H9 (cell line): ENCODE results near the gene MFAP3. TPM values are rescaled to one million over a fixed set of nuclear protein-coding genes. Genes with fewer than 3 reads are reported as not detected.
"Not testable (repeated sequence)": the region's sequence is repeated elsewhere in the genome, so short reads cannot be mapped to it uniquely, and the experiment has no call there.

ENCODE experiments used
- DNase-seq: peaks from one replicate; pipeline ENCODE4 v3.0.0-alpha.2; 2017
- H2AFZ ChIP-seq: one replicate; pipeline ENCODE4 v1.6.1; 2013; ENCODE audit warnings: mild to moderate bottlenecking, low read length, control low read depth, moderate library complexity
- H2AK5ac ChIP-seq: 2 replicates; pipeline ENCODE4 v1.6.1; 2013; ENCODE audit warnings: low read length, control low read depth, mixed read lengths; ENCODE audit not compliant: insufficient read length
- H2BK120ac ChIP-seq: one replicate; pipeline ENCODE4 v1.6.1; 2013; ENCODE audit warnings: low read depth, mild to moderate bottlenecking, low read length, control low read depth, inconsistent platforms; ENCODE audit not compliant: poor library complexity, severe bottlenecking
- H2BK12ac ChIP-seq: 2 replicates; pipeline ENCODE4 v1.6.1; 2013; ENCODE audit warnings: low read length, control low read depth, mixed read lengths, low read depth; ENCODE audit not compliant: insufficient read length
- H2BK15ac ChIP-seq: 2 replicates; pipeline ENCODE4 v1.6.1; 2013; ENCODE audit warnings: low read depth, low read length, control low read depth
- H2BK20ac ChIP-seq: one replicate; pipeline ENCODE4 v1.6.1; 2013; ENCODE audit warnings: low read depth, mild to moderate bottlenecking, low read length, control low read depth, inconsistent platforms; ENCODE audit not compliant: poor library complexity, severe bottlenecking
- H2BK5ac ChIP-seq: 2 replicates; pipeline ENCODE4 v1.6.1; 2013; ENCODE audit warnings: low read length, control low read depth, mixed read lengths; ENCODE audit not compliant: insufficient read length
- H3K14ac ChIP-seq: 2 replicates; pipeline ENCODE4 v1.6.1; 2013; ENCODE audit warnings: low read length, control low read depth; ENCODE audit not compliant: insufficient read depth
- H3K18ac ChIP-seq: 2 replicates; pipeline ENCODE4 v1.6.1; 2013; ENCODE audit warnings: low read depth, mild to moderate bottlenecking, mixed read lengths, low read length, control low read depth; ENCODE audit not compliant: insufficient read length
- H3K23ac ChIP-seq: 2 replicates; pipeline ENCODE4 v1.6.1; 2013; ENCODE audit warnings: low read length, control low read depth, mixed read lengths, low read depth; ENCODE audit not compliant: insufficient read length
- H3K23me2 ChIP-seq: 2 replicates; pipeline ENCODE4 v1.6.1; 2013; ENCODE audit warnings: low read depth, mild to moderate bottlenecking, mixed read lengths, low read length, control low read depth; ENCODE audit not compliant: insufficient read length, poor library complexity, severe bottlenecking
- H3K27ac ChIP-seq: 2 replicates; pipeline ENCODE4 v1.5.1; 2013; ENCODE audit warnings: low read length, control low read depth, mixed read lengths, low read depth; ENCODE audit not compliant: insufficient read length
- H3K27me3 ChIP-seq: 2 replicates; pipeline ENCODE4 v1.6.1; 2013; ENCODE audit warnings: low read length, control low read depth, inconsistent platforms; ENCODE audit not compliant: insufficient read depth
- H3K4ac ChIP-seq: 2 replicates; pipeline ENCODE4 v1.6.1; 2013; ENCODE audit warnings: low read depth, mild to moderate bottlenecking, control low read depth, inconsistent platforms, low read length, moderate library complexity
- H3K4me1 ChIP-seq: 2 replicates; pipeline ENCODE4 v1.6.1; 2013; ENCODE audit warnings: low read length, control low read depth, inconsistent platforms; ENCODE audit not compliant: insufficient read depth
- H3K4me2 ChIP-seq: 2 replicates; pipeline ENCODE4 v1.6.1; 2013; ENCODE audit warnings: low read length, control low read depth, mixed read lengths; ENCODE audit not compliant: insufficient read length, insufficient read depth
- H3K56ac ChIP-seq: 2 replicates; pipeline ENCODE4 v1.6.1; 2013; ENCODE audit warnings: low read depth, mild to moderate bottlenecking, mixed read lengths, low read length, control low read depth; ENCODE audit not compliant: insufficient read length
- H3K79me1 ChIP-seq: 2 replicates; pipeline ENCODE4 v1.6.1; 2013; ENCODE audit warnings: low read depth, mild to moderate bottlenecking, moderate library complexity, low read length, control low read depth, inconsistent platforms; ENCODE audit not compliant: insufficient read depth, poor library complexity, severe bottlenecking
- H3K79me2 ChIP-seq: 2 replicates; pipeline ENCODE4 v1.6.1; 2013; ENCODE audit warnings: low read length, control low read depth, inconsistent platforms; ENCODE audit not compliant: insufficient read depth
- H3K9ac ChIP-seq: 2 replicates; pipeline ENCODE4 v1.6.1; 2013; ENCODE audit warnings: low read length, control low read depth, mixed read lengths; ENCODE audit not compliant: insufficient read length; ENCODE audit errors: extremely low read depth
- H3K9me3 ChIP-seq: one replicate; pipeline ENCODE4 v1.6.1; 2013; ENCODE audit warnings: low read depth, low read length, inconsistent platforms; ENCODE audit not compliant: control insufficient read depth
- H3T11ph ChIP-seq: one replicate; pipeline ENCODE4 v1.6.1; 2013; ENCODE audit warnings: mild to moderate bottlenecking, low read length, control low read depth, inconsistent platforms
- H4K20me1 ChIP-seq: one replicate; pipeline ENCODE4 v1.6.1; 2013; ENCODE audit not compliant: control insufficient read depth, insufficient read length, insufficient read depth
- H4K5ac ChIP-seq: 2 replicates; pipeline ENCODE4 v1.6.1; 2013; ENCODE audit warnings: low read depth, mild to moderate bottlenecking, mixed read lengths, low read length, control low read depth; ENCODE audit not compliant: insufficient read length
- H4K8ac ChIP-seq: replicated peaks from 2 replicates; pipeline ENCODE4 v1.6.1; 2013; ENCODE audit warnings: low read length, control low read depth, mixed read lengths, low read depth; ENCODE audit not compliant: insufficient read length
- H4K91ac ChIP-seq: 2 replicates; pipeline ENCODE4 v1.6.1; 2013; ENCODE audit warnings: low read depth, mild to moderate bottlenecking, moderate library complexity, mixed read lengths, low read length, control low read depth; ENCODE audit not compliant: insufficient read length
- H3K27ac Mint-ChIP-seq, 3 experiments: 2 replicates in 2 of 3; 3 replicates in 1 of 3; pipeline ENCODE4 v1.8.0; 2020 to 2021; ENCODE audit warnings: mixed read lengths in 3 of 3, mild to moderate bottlenecking in 1 of 3, moderate library complexity in 1 of 3
- H3K27me3 Mint-ChIP-seq: 2 replicates; pipeline ENCODE4 v1.8.0; 2021; ENCODE audit warnings: low read depth, mild to moderate bottlenecking, moderate library complexity, mixed read lengths
- H3K36me3 Mint-ChIP-seq, 3 experiments: 2 replicates in 2 of 3; 3 replicates in 1 of 3; pipeline ENCODE4 v1.8.0; 2020 to 2021; ENCODE audit warnings: low read depth in 3 of 3, mixed read lengths in 3 of 3; ENCODE audit not compliant: insufficient read depth in 1 of 3
- H3K4me1 Mint-ChIP-seq, 2 experiments: 2 replicates each; pipeline ENCODE4 v1.8.0; 2020; ENCODE audit warnings: mixed read lengths in 2 of 2
- H3K4me3 Mint-ChIP-seq, 2 experiments: 2 replicates in 1 of 2; 3 replicates in 1 of 2; pipeline ENCODE4 v1.8.0; 2020 to 2021; ENCODE audit warnings: mild to moderate bottlenecking in 2 of 2, mixed read lengths in 2 of 2, moderate library complexity in 1 of 2
- H3K9me3 Mint-ChIP-seq, 2 experiments: 2 replicates in 1 of 2; 3 replicates in 1 of 2; pipeline ENCODE4 v1.8.0; 2020; ENCODE audit warnings: mild to moderate bottlenecking in 2 of 2, mixed read lengths in 2 of 2, moderate library complexity in 1 of 2
- CTCF ChIP-seq: fragments of 200-600 bp; sonication (generic); conservative IDR thresholded peaks from 3 replicates; pipeline ENCODE4 v1.8.0; 2021; ENCODE audit warnings: antibody characterized with exemption, mild to moderate bottlenecking
- WGBS: extraction: QIAGEN DNeasy Blood & Tissue Kit; methylation state at CpG from one replicate; pipeline ENCODE4 v1.1.7; 2013; ENCODE audit warnings: missing lambda C conversion rate, low lambda C conversion rate, mixed read lengths; ENCODE audit not compliant: insufficient read length; ENCODE audit errors: extremely low coverage; 5-methylcytosine and 5-hydroxymethylcytosine counted together
- total RNA-seq: library from RNA; stranded (reverse); gene quantifications from 2 replicates; pipeline ENCODE4 v1.2.1, GENCODE V29; 2021

MFAP3 gene
- total RNA-seq, 1 experiment from 2014 or later, result 24.5 TPM

- Mint-ChIP-seq H3K4me1 (no peaks in the 10 kb centered on the region), H3K9me3 (peaks cover 0 to 2% of the 10 kb centered on the region in 2 experiments; a peak in 1 of 5 replicates), H3K36me3 (no peaks in the 10 kb centered on the region), H3K4me3 (no peak overlapping the region), H3K27ac (no peak overlapping the region), H3K27me3 (no peaks in the 10 kb centered on the region)
- Histone ChIP-seq H4K20me1 (no peaks in the 10 kb centered on the region), H3T11ph (no peak overlapping the region), H4K91ac (no peak overlapping the region), H4K8ac (no peak overlapping the region), H3K4me1 (no peaks in the 10 kb centered on the region), H2AK5ac (no peak overlapping the region), H2BK15ac (no peak overlapping the region), H3K9me3 (no peaks in the 10 kb centered on the region), H2BK12ac (no peak overlapping the region), H3K9ac (no peak overlapping the region), H3K27ac (no peak overlapping the region), H3K18ac (no peak overlapping the region), H2BK120ac (no peak overlapping the region), H2BK20ac (no peak overlapping the region), H3K23ac (no peak overlapping the region), H3K14ac (no peak overlapping the region; the same call in 1 of the 2 replicates), H3K27me3 (no peaks in the 10 kb centered on the region; the same call in 1 of the 2 replicates), H4K5ac (no peak overlapping the region), H3K4ac (no peak overlapping the region), H3K79me2 (no peaks in the 10 kb centered on the region), H3K23me2 (no peaks in the 10 kb centered on the region), H2BK5ac (no peak overlapping the region), H3K79me1 (no peaks in the 10 kb centered on the region), H3K56ac (no peak overlapping the region), H2AFZ (no peak overlapping the region), H3K4me2 (no peak overlapping the region)
- TF ChIP-seq CTCF, result no peak
- WGBS, result no CpG with 5 or more reads among the region's 4 CpGs
- no peak for DNase-seq
These were observed 23.6 kb upstream of the MFAP3 start for GRCh38 chr5:154015071-154015693.

GRCh38 chr5:154018919-154019318 lies 19.8 kb upstream of the MFAP3 start:
- H3K4me3 Mint-ChIP-seq, H3K23ac ChIP-seq, H2AK5ac ChIP-seq, DNase-seq, H3K27ac Mint-ChIP-seq, H4K8ac ChIP-seq, H3K9me3 Mint-ChIP-seq, H3K36me3 Mint-ChIP-seq, H3K56ac ChIP-seq, H3K79me2 ChIP-seq, H3K79me1 ChIP-seq, H4K5ac ChIP-seq, H3K9ac ChIP-seq, H2BK5ac ChIP-seq, H3K9me3 ChIP-seq, H3K27me3 ChIP-seq, H3K27me3 Mint-ChIP-seq, H3K4me1 Mint-ChIP-seq, H3K27ac ChIP-seq, H3K14ac ChIP-seq, H2BK12ac ChIP-seq, H3K18ac ChIP-seq, H3K4ac ChIP-seq, H2BK15ac ChIP-seq, H3K4me2 ChIP-seq, H2BK20ac ChIP-seq, H2BK120ac ChIP-seq, H4K20me1 ChIP-seq, H2AFZ ChIP-seq, H3K23me2 ChIP-seq, H4K91ac ChIP-seq, H3T11ph ChIP-seq, H3K4me1 ChIP-seq: not testable (repeated sequence)
- no CpG with 5 or more reads among the region's 1 CpG for WGBS
